CD14-positive monocyte (primary cell): ENCODE results near the gene JADE3. TPM values are rescaled to one million over a fixed set of nuclear protein-coding genes. Genes with fewer than 3 reads are reported as not detected.

Experiments
- DNase-seq, 3 donors: peaks; one replicate each; pipeline ENCODE4 v3.0.0-alpha.2; 2011 to 2022
- H2AFZ ChIP-seq: 2 replicates; pipeline ENCODE4 v1.6.0; 2012; ENCODE audit warnings: mild to moderate bottlenecking, low read depth, low read length, inconsistent platforms; ENCODE audit not compliant: insufficient read depth, poor library complexity, severe bottlenecking
- H3K27ac ChIP-seq, 2 donors: 1 replicate in 1 of 2; 2 replicates in 1 of 2; pipeline ENCODE4 v1.5.1; 2012 to 2013; ENCODE audit warnings: low read length in 2 of 2, control low read depth in 1 of 2, inconsistent platforms in 1 of 2, low read depth in 1 of 2, mild to moderate bottlenecking in 1 of 2
- H3K27me3 ChIP-seq, 2 donors: one replicate each; pipeline versions ENCODE4 v1.6.0 to v1.6.1; 2011 to 2013; ENCODE audit warnings: low read length in 2 of 2; ENCODE audit not compliant: control insufficient read depth in 2 of 2, insufficient read depth in 2 of 2
- H3K36me3 ChIP-seq, 2 donors: replicated peaks in 1 of 2; 1 replicate in 1 of 2; 2 replicates in 1 of 2; pipeline versions ENCODE4 v1.5.1 to v1.6.1; 2012 to 2013; ENCODE audit warnings: low read length in 2 of 2, control low read depth in 1 of 2, inconsistent platforms in 1 of 2, mild to moderate bottlenecking in 1 of 2; ENCODE audit not compliant: insufficient read depth in 2 of 2, control insufficient read depth in 1 of 2
- H3K4me1 ChIP-seq, 2 donors: 1 replicate in 1 of 2; 2 replicates in 1 of 2; pipeline versions ENCODE4 v1.5.1 to v1.6.1; 2012 to 2013; ENCODE audit warnings: low read length in 2 of 2, control low read depth in 1 of 2, inconsistent platforms in 1 of 2, mild to moderate bottlenecking in 1 of 2, moderate library complexity in 1 of 2; ENCODE audit not compliant: insufficient read depth in 2 of 2, control insufficient read depth in 1 of 2
- H3K4me2 ChIP-seq: replicated peaks from 2 replicates; pipeline ENCODE3; 2012; ENCODE audit warnings: low read length, moderate library complexity, mild to moderate bottlenecking; ENCODE audit not compliant: poor library complexity, severe bottlenecking; ENCODE audit errors: extremely low read depth
- H3K4me3 ChIP-seq, 3 experiments: fragments of 200-600 bp in 1 of 3; sonication (generic) in 1 of 3; replicated peaks in 1 of 3; 1 replicate in 2 of 3; 2 replicates in 1 of 3; pipeline ENCODE4 v1.5.1; 2011 to 2013; ENCODE audit warnings: low read length in 3 of 3, mild to moderate bottlenecking in 3 of 3, control low read depth in 2 of 3, low read depth in 2 of 3, inconsistent platforms in 1 of 3, moderate library complexity in 1 of 3
- H3K79me2 ChIP-seq: 2 replicates; pipeline ENCODE4 v1.6.0; 2012; ENCODE audit warnings: mild to moderate bottlenecking, control low read depth, inconsistent platforms, low read length, moderate library complexity; ENCODE audit not compliant: insufficient read depth
- H3K9ac ChIP-seq: 2 replicates; pipeline ENCODE4 v1.6.0; 2017; ENCODE audit warnings: low read length, mild to moderate bottlenecking; ENCODE audit not compliant: insufficient read depth, poor library complexity, severe bottlenecking
- H3K9me3 ChIP-seq, 2 donors: replicated peaks in 1 of 2; 1 replicate in 1 of 2; 2 replicates in 1 of 2; pipeline versions ENCODE4 v1.5.1 to v1.6.1; 2012 to 2013; ENCODE audit warnings: low read length in 2 of 2, control low read depth in 1 of 2; ENCODE audit not compliant: control insufficient read depth in 1 of 2, insufficient read depth in 1 of 2
- H4K20me1 ChIP-seq: 2 replicates; pipeline ENCODE4 v1.6.0; 2012; ENCODE audit warnings: mild to moderate bottlenecking, low read length, control low read depth, moderate library complexity; ENCODE audit not compliant: insufficient read depth
- H3K27ac Mint-ChIP-seq, 7 donors: one replicate each; pipeline ENCODE4 v1.8.0; 2020; ENCODE audit warnings: mild to moderate bottlenecking in 7 of 7, mixed read lengths in 7 of 7, moderate library complexity in 6 of 7, inconsistent platforms in 2 of 7
- H3K27me3 Mint-ChIP-seq, 3 donors: one replicate each; pipeline ENCODE4 v1.8.0; 2021 to 2022; ENCODE audit warnings: low read depth in 3 of 3, mild to moderate bottlenecking in 3 of 3, mixed read lengths in 3 of 3, moderate library complexity in 3 of 3, inconsistent platforms in 1 of 3
- H3K36me3 Mint-ChIP-seq, 2 donors: one replicate each; pipeline ENCODE4 v1.8.0; 2020; ENCODE audit warnings: mixed read lengths in 2 of 2, inconsistent platforms in 1 of 2, mild to moderate bottlenecking in 1 of 2
- H3K4me1 Mint-ChIP-seq: one replicate; pipeline ENCODE4 v1.8.0; 2020; ENCODE audit warnings: mild to moderate bottlenecking, mixed read lengths
- H3K4me3 Mint-ChIP-seq, 2 donors: one replicate each; pipeline ENCODE4 v1.8.0; 2020; ENCODE audit warnings: mild to moderate bottlenecking in 2 of 2, mixed read lengths in 2 of 2, moderate library complexity in 1 of 2
- H3K9me3 Mint-ChIP-seq, 7 donors: one replicate each; pipeline ENCODE4 v1.8.0; 2020 to 2022; ENCODE audit warnings: mixed read lengths in 7 of 7, mild to moderate bottlenecking in 6 of 7, moderate library complexity in 6 of 7, inconsistent platforms in 2 of 7
- WGBS: methylation state at CpG from one replicate; pipeline ENCODE4 v1.1.5; 2013; ENCODE audit warnings: missing lambda C conversion rate; ENCODE audit not compliant: insufficient coverage; 5-methylcytosine and 5-hydroxymethylcytosine counted together
- intact Hi-C, 2 donors: fragments of 100-400 bp; cut with micrococcal nuclease; formaldehyde crosslinking; loops; one replicate each; pipeline versions ENCODE4 v1.15.0 to v1.15.1; 2023
- polyA plus RNA-seq, 3 donors: library from polyadenylated mRNA; depleted of rRNA in 1 of 3; unstranded in 2 of 3; stranded (reverse) in 1 of 3; fragments of 300-500 nt in 2 of 3; fragments of >200 nt in 1 of 3; fragmentation: Illumina TruSeq in 2 of 3; gene quantifications; 1 replicate in 2 of 3; 2 replicates in 1 of 3; pipeline ENCODE4 v1.2.3, GENCODE V29; 2012 to 2021
- TF ChIP-seq, protein P1 (sequence below): fragments of 200-600 bp; IDR thresholded peaks from one replicate; pipeline ENCODE4 v1.8.0; 2022; ENCODE audit warnings: antibody characterized with exemption, mild to moderate bottlenecking

JADE3 gene
- polyA plus RNA-seq, 3 donors: 0.03 to 0.43 (median 0.19) TPM

DNA sequence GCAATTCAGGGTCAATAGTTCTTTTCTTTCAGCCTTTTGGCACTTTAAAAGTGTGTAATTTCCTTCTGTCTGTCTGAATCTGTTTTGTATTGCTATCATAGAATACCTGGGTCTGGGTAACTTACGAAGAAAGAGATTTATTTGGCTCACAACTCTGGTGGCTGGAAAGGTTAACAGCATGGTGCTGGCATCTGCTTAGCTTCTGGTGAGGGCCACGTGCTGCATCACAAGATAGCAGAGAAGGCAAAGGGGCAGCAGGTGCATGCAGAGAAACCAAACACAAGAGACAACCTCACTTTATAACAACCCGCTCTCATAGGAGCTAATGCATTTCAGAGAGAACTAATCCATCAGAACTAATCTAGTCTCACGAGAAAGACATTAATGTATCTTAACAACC, 184.8 kb downstream of the JADE3 start:
- Histone ChIP-seq H3K9me3 (no peaks in the 10 kb centered on the region), H3K4me1 (no peaks in the 10 kb centered on the region), H3K27ac (no peak overlapping the region), H3K9ac (no peak overlapping the region), H4K20me1 (no peaks in the 10 kb centered on the region), H2AFZ (no peak overlapping the region), H3K36me3 (no peaks in the 10 kb centered on the region), H3K27me3 (peaks cover 0 to under 1% of the 10 kb centered on the region in 2 donors), H3K4me2 (no peak overlapping the region), H3K4me3 (no peak overlapping the region), H3K79me2 (no peaks in the 10 kb centered on the region)
- no peak for DNase-seq
- no peak overlapping the region for H3K27ac Mint-ChIP-seq
- H3K4me1 Mint-ChIP-seq: no peaks in the 10 kb centered on the region
- H3K4me3 Mint-ChIP-seq: no peak overlapping the region
- TF ChIP-seq, protein P1, sequence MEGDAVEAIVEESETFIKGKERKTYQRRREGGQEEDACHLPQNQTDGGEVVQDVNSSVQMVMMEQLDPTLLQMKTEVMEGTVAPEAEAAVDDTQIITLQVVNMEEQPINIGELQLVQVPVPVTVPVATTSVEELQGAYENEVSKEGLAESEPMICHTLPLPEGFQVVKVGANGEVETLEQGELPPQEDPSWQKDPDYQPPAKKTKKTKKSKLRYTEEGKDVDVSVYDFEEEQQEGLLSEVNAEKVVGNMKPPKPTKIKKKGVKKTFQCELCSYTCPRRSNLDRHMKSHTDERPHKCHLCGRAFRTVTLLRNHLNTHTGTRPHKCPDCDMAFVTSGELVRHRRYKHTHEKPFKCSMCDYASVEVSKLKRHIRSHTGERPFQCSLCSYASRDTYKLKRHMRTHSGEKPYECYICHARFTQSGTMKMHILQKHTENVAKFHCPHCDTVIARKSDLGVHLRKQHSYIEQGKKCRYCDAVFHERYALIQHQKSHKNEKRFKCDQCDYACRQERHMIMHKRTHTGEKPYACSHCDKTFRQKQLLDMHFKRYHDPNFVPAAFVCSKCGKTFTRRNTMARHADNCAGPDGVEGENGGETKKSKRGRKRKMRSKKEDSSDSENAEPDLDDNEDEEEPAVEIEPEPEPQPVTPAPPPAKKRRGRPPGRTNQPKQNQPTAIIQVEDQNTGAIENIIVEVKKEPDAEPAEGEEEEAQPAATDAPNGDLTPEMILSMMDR: no peak
- intact Hi-C loops: no loop called here
- H3K27me3 Mint-ChIP-seq: peaks cover 0 to 25% (median 0%) of the 10 kb centered on the region in 3 donors
- WGBS: no CpG with 5 or more reads among the region's 4 CpGs
- H3K36me3 Mint-ChIP-seq: no peaks in the 10 kb centered on the region
- H3K9me3 Mint-ChIP-seq: peaks cover 0 to 5% (median 0%) of the 10 kb centered on the region in 7 donors

DNA sequence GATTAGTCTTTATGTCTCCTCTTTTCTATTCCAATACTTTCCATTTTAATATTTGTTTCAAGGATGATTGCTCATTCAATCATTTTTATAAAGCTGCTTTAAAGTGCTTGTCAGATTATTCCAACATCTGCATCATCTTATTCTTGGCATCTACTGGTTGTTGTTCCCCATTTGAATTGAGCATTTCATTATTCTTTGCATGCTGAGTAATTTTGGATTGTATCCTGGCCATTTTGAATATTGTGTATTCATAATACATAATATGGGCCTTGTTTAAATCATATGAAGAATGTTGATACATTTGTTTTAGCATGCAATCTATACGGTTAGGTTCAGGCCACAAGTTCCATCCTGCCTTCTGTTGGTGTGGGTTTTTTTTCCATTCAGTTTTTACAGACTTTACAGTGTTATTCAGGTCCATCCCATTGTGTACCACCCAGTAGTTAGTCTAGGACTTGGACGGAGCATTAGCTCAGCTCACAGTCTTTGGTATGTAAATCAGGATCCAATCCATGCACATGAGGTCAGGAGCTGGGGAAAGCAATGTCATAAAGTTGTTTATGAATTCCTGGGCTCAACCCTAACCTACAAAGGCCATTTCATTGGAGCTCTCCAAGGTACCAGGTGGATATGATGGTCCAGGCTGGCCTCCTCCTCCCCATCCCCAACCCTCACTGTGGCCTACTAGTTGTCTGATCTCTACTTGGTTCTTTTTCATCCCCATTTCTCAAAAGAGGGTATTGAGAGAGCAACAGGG, 186.3 kb downstream of the JADE3 start:
- Histone ChIP-seq H2AFZ (no peak overlapping the region), H3K36me3 (no peaks in the 10 kb centered on the region), H3K4me1 (no peaks in the 10 kb centered on the region), H3K27ac (no peak overlapping the region), H3K4me3 (no peak overlapping the region), H3K79me2 (no peaks in the 10 kb centered on the region), H3K27me3 (no peaks in the 10 kb centered on the region), H3K4me2 (no peak overlapping the region), H4K20me1 (no peaks in the 10 kb centered on the region), H3K9ac (no peak overlapping the region), H3K9me3 (no peaks in the 10 kb centered on the region)
- no CpG with 5 or more reads among the region's 2 CpGs for WGBS
- no peaks in the 10 kb centered on the region for H3K4me1 Mint-ChIP-seq
- peaks cover 0 to 5% (median 0%) of the 10 kb centered on the region in 7 donors for H3K9me3 Mint-ChIP-seq
- no peak for DNase-seq
- intact Hi-C loops: no loop called here
- TF ChIP-seq, protein P1: no peak
- H3K27me3 Mint-ChIP-seq: peaks cover 0 to 28% (median 0%) of the 10 kb centered on the region in 3 donors
- no peaks in the 10 kb centered on the region for H3K36me3 Mint-ChIP-seq
- H3K27ac Mint-ChIP-seq: no peak overlapping the region
- H3K4me3 Mint-ChIP-seq: no peak overlapping the region
